ENCODE measurements around the gene KATNA1. TPM values are rescaled to one million over a fixed set of nuclear protein-coding genes. Genes with fewer than 3 reads are reported as not detected.
"Not testable (repeated sequence)": the region's sequence is repeated elsewhere in the genome, so short reads cannot be mapped to it uniquely, and the experiment has no call there.

Gene KATNA1
- total RNA-seq: 12.9 TPM

GRCh38 chr6:149648148-149649145, at the start of gene KATNA1:
KATNA1 (minus strand) TSS chr6:149648714; CDS start chr6:149638547, 10,167 bp downstream.
- DNase-seq (ENCODE audit: low read depth in 2 of 3, low spot score in 2 of 3): peak; percentile 65 to 80 (median 76)

- DNase-seq (ENCODE audit: low read depth in 2 of 3, low spot score in 2 of 3): no peak
Observed at GRCh38 chr6:149698175-149698574, 49.7 kb upstream of the KATNA1 start.

- no peak for DNase-seq (ENCODE audit: low read depth in 2 of 3, low spot score in 2 of 3)
Observed at GRCh38 chr6:149696901-149697300, 48.4 kb upstream of the KATNA1 start.

DNA sequence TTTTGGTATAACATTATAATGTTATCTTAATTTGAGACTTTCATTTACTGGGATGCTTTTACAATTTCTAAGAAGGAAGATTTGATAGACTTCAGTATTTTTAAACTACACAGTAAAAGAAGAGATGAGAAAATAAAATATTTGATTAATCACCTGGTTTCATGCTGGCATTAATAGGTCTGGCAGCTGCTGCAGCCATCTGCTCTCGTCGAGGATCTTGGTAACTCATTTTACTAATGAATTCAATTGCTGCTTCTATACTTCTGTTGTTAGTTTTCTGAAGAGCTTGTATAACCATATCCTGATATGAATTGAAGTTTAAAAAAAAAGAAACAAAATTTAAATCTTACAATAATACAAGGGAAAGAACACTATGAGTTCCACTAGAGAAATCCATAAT, 46.4 kb upstream of the KATNA1 start:
- no peak for DNase-seq (ENCODE audit: low read depth in 2 of 3, low spot score in 2 of 3)

DNA sequence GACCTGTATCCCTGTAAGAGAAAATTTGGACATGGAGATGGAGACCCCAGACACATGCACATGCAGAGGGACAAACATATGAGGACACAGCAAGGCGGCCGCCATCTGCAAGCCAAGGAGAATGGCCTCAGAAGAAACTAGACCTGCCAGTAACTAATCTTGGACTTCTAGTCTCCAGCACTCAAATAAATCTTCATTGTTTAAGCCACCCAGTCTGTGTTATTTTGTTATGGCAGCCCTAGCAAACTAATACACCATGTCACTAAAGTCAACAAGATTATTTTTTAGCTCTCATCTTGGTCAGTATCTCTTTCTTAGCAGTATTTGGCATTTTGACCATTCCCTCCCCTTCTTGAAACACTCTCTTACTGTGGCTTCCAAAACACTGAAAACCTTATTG, 42.7 kb upstream of the KATNA1 start:
- no peak for DNase-seq (ENCODE audit: low read depth in 2 of 3, low spot score in 2 of 3)

DNA sequence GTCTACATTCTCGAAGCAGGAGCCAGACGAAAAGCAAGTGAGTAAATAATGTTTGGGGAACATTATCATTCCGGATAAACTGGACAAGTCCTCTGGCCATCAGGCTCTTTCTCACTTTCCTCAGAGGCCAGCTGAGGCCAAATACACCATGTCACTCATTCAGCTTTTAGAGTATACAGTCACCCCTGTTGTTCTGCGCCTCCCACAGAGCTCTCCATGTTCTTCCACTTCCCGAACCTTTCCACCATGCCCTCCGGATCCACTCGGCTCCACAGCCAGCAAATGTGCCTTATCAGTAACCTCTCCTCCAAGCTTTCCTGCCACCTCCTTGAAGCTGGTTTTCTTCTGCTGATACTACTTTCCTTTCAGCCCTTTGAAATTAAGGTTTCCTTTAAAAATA, 37.7 kb upstream of the KATNA1 start:
- DNase-seq (ENCODE audit: low read depth in 2 of 3, low spot score in 2 of 3): no peak

DNA sequence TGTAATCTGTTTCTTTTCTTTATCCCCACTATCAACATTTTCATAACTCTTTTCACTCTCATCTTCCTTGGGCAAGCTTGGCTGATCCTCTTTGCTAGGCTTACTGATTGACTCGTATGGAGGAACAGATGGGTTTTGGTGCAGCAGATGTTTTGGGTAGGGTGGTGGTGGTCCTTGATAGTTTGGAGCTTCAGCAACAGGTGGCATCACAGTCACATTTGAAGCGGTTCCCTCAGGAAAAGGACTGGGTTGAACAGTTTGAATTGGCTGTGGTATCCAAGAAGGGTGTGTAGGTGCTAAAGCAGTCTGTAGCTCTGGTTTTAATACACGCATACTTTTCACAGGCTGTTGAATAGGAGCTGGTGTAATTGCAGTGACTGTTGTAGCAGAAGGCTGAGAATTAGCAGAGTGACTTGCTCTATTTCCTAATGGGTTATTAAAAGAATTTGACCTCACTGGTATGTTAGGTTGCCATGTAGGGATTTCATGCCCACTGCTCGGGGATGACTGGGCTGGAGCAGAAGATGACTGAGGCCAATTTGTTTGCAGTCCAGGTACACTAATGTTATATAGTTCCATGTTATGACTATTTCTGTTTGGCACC, 34.8 kb upstream of the KATNA1 start:
- DNase-seq (ENCODE audit: low read depth in 2 of 3, low spot score in 2 of 3): no peak

- DNase-seq (ENCODE audit: low read depth in 2 of 3, low spot score in 2 of 3): not testable (repeated sequence)
Observed at GRCh38 chr6:149681845-149682244, 33.3 kb upstream of the KATNA1 start.

DNA sequence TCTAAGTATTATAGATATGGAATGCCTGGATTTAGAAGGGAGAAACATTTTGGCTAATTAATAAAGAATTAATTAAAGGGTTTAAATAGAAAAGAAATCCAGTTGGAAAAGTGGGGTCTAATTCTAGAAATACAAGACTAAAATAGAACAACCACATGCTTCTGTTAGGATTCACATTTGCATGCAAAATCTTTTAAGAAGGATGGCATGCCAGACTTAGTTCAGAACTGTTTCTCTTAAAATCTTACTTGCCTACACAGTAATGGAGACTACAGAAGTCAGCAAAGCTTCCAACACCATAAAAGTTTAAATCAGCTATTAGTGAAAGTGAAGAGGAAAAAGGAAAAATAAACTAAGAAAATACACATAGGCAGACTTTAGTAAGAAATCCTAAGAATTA, 32.7 kb upstream of the KATNA1 start:
- no peak for DNase-seq (ENCODE audit: low read depth in 2 of 3, low spot score in 2 of 3)

- DNase-seq (ENCODE audit: low read depth in 2 of 3, low spot score in 2 of 3): no peak
Observed at GRCh38 chr6:149680503-149680902, 32.0 kb upstream of the KATNA1 start.

DNA sequence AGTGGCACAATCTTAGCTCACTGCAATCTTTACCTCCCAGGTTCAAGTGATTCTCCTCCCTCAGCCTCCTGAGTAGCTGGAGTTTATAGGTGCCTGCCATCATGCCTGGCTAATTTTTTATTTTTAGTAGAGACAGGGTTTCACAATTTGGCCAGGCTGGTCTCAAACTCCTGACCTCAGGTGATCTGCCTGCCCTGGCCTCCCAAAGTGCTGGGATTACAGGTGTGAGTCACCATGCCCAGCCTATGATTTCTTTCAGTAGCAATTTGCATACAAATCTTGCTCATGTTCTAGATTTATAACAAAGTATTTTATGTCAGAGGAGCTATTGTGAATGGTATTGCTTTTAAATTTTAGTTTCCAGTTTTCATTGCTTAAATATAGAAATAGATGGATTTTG, 23.8 kb upstream of the KATNA1 start:
- not testable (repeated sequence) for DNase-seq (ENCODE audit: low read depth in 2 of 3, low spot score in 2 of 3)

- DNase-seq (ENCODE audit: low read depth in 2 of 3, low spot score in 2 of 3): no peak
Observed at GRCh38 chr6:149660028-149660427, 11.5 kb upstream of the KATNA1 start.

DNA sequence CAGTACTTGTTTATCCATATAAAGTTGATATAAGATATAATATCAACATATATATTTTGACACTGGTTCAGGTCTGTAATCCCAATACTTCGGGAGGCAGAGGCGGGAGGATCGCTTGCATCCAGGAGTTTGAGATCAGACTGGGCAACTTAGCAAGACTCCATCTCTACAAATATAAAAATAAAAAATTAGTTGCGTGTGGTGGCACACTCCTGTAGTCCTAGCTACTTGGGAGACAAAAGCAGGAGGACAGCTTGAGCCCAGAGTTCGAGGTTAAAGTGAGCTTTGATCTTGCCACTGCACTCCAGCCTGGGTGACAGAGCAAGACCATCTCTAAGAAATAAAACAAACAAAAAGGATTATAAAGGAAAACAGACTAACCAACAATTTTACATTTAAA, 8.9 kb upstream of the KATNA1 start:
- DNase-seq (ENCODE audit: low read depth in 2 of 3, low spot score in 2 of 3): no peak

DNA sequence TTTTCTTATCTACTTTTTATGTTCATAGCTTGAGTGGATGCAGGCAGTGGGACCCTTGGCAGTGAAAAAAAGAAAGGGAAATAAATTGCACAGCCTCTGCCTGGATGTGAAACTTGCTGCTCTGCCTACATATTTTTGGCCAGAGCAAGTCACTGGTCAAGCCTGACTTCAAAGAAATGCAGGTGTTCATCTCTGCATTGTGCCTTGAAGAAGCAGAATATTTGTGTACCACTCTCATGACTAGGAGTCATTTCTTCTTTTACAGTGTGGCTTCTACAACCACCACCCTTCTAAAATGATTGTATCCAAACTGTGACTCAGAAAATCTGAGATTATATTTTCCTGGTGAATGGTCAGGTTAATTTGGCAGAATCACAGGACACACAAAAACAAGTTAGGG, 2.5 kb upstream of the KATNA1 start:
- DNase-seq (ENCODE audit: low read depth in 2 of 3, low spot score in 2 of 3): no peak

DNA sequence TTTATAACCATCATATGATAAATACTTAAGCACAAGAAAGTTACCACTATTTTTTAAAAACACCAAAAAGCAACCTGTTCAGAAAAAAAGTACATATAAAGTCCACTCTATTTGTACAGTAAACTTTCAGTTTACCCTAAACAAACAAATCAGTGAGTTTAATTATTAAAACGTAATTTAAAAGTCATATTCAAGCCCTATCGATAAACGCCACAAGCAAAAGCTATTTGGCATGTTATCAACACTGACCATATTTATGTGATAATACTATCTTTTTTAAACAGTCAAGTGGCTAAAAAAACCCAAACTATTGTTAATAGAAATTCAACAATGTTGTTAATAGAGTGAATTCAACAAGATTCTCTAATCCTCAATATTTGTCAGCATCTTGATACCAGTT, 1.9 kb downstream of the KATNA1 start:
- DNase-seq (ENCODE audit: low read depth in 2 of 3, low spot score in 2 of 3): no peak

- no peak for DNase-seq (ENCODE audit: low read depth in 2 of 3, low spot score in 2 of 3)
Observed at GRCh38 chr6:149642829-149643580, 5.5 kb downstream of the KATNA1 start.

- no peak for DNase-seq (ENCODE audit: low read depth in 2 of 3, low spot score in 2 of 3)
Observed at GRCh38 chr6:149636124-149636523, 12.4 kb downstream of the KATNA1 start.

DNA sequence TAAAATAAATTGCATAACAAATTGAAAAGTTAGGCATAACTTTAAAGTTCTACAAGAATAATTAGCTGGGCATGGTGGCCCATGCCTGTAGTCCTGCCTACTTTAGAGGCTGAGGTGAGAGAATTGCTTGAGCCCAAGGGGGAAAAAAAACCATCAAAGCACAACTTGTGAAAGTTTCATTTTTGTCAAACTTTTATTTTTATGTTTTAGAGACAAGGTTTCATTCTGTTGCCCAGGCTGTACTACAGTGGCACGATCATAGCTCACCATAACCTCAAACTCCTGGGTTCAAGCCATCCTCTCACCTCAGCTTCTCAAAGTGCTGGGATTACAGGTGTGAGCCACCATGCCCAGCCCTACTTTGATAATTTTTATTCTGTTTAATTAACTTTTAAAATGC, 14.2 kb downstream of the KATNA1 start:
- DNase-seq (ENCODE audit: low read depth in 2 of 3, low spot score in 2 of 3): no peak

- DNase-seq (ENCODE audit: low read depth in 2 of 3, low spot score in 2 of 3): no peak
Observed at GRCh38 chr6:149628875-149629510, 19.5 kb downstream of the KATNA1 start.

DNA sequence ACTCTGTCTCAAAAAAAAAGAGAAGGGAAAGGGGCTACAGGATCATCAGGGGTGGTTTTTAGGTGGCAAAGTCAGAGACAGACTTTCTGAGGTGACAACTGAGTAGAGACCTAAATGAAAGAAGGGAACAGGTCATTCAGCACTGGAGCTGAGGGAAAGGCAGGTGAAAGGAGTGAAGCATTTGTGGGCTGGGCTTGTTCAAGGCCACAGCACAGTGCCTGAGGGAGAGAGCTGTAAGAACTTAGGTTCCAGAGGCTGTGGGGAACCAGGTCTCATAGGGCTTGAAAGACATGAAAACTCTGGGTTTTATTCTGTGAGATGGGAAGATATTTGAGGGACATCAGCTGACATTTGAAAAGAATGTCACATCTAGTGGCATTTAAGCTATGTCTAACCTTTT, 20.8 kb downstream of the KATNA1 start:
- no peak for DNase-seq (ENCODE audit: low read depth in 2 of 3, low spot score in 2 of 3)

DNA sequence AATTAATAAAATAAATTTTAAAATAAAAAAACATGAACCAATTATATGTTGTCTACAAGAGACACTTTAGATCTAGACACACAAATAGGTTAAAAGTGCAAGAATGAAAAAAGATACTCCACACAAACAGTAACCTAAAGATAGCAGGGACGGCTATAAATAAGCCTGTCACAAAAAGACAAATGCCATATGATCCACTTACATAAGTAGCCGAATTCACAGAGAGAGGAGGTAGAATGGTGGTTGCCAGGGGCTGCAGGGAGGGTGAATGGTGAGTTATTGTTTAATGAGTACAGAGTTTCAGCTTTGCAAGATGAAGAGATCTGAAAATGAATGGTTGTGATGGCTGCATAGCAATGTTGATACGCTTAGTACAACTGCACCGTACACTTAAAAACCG, 32.7 kb downstream of the KATNA1 start:
- DNase-seq (ENCODE audit: low read depth in 2 of 3, low spot score in 2 of 3): no peak

All from hematopoietic multipotent progenitor cell (in vitro differentiated cells).